Panc1 (cell line): ENCODE data around the gene TFDP1. TPM values are rescaled to one million over a fixed set of nuclear protein-coding genes. Genes with fewer than 3 reads are reported as not detected.

Experiments used
- ATAC-seq: fragments of 200-7000 bp; cut with Tn5 transposase; 2 replicates; pipeline ENCODE4 v1.9.1; 2020; ENCODE audit warnings: mild to moderate bottlenecking, moderate library complexity
- BruUV-seq: library from RNA; stranded (reverse); fragments of 400-500 nt; replicated peaks from 2 replicates; lab custom pipeline; 2021; lab: Mats Ljungman, UMichigan
- CTCF ChIA-PET: fragments of 300-600 bp; sonication (Branson Sonifier 250); formaldehyde crosslinking; loops from one replicate; lab custom pipeline; 2022; ENCODE audit warnings: antibody characterized with exemption; lab: Charles Lee
- POLR2A ChIA-PET: fragments of 300-600 bp; sonication (Branson Sonifier 250); formaldehyde crosslinking; loops from one replicate; lab custom pipeline; 2022; ENCODE audit warnings: antibody characterized with exemption; lab: Charles Lee
- DNase-seq: peaks from one replicate; pipeline ENCODE4 v3.0.0-alpha.2; 2010; ENCODE audit warnings: low read depth, low spot score
- H3K27ac ChIP-seq: 2 replicates; pipeline ENCODE4 v1.5.1; 2011; ENCODE audit warnings: mild to moderate bottlenecking, low read length, inconsistent platforms
- H3K27me3 ChIP-seq: fragments of 200-500 bp; sonication (Bioruptor generic); 2 replicates; pipeline ENCODE4 v1.6.0; 2014; ENCODE audit warnings: low read length, inconsistent platforms; ENCODE audit not compliant: control insufficient read depth, insufficient read depth
- H3K36me3 ChIP-seq: fragments of 200-500 bp; sonication (Bioruptor generic); 2 replicates; pipeline ENCODE4 v1.5.1; 2014; ENCODE audit warnings: inconsistent platforms, mild to moderate bottlenecking, low read length, moderate library complexity; ENCODE audit not compliant: control insufficient read depth, insufficient read depth
- H3K4me1 ChIP-seq: 2 replicates; pipeline ENCODE4 v1.5.1; 2011; ENCODE audit warnings: inconsistent platforms, mild to moderate bottlenecking, low read length, moderate library complexity; ENCODE audit not compliant: control insufficient read depth, insufficient read depth
- H3K4me3 ChIP-seq, 2 experiments: 2 replicates each; pipeline ENCODE4 v1.5.1; 2011 to 2012; ENCODE audit warnings: low read depth in 2 of 2, low read length in 2 of 2, mild to moderate bottlenecking in 2 of 2, inconsistent platforms in 1 of 2, moderate library complexity in 1 of 2
- H3K9me3 ChIP-seq: fragments of 200-500 bp; sonication (Bioruptor generic); 2 replicates; pipeline ENCODE4 v1.5.1; 2014; ENCODE audit warnings: low read depth, mild to moderate bottlenecking, inconsistent platforms, low read length, moderate library complexity; ENCODE audit not compliant: control insufficient read depth, insufficient read depth
- CTCF ChIP-seq: fragments of 450-650 bp; IDR thresholded peaks from 2 replicates; pipeline ENCODE4 v1.5.1; 2017; ENCODE audit warnings: mild to moderate bottlenecking
- POLR2AphosphoS5 ChIP-seq: IDR thresholded peaks from 2 replicates; pipeline ENCODE4 v1.6.1; 2012; ENCODE audit warnings: mild to moderate bottlenecking, low read depth, low read length, moderate library complexity
- REST ChIP-seq, 2 experiments: IDR thresholded peaks; 2 replicates each; pipeline ENCODE4 v1.6.1; 2011 to 2012; ENCODE audit warnings: low read depth in 2 of 2, control low read depth in 1 of 2, low read length in 1 of 2, mild to moderate bottlenecking in 1 of 2, moderate library complexity in 1 of 2; ENCODE audit not compliant: insufficient read depth in 1 of 2
- SIN3A ChIP-seq: IDR thresholded peaks from 2 replicates; pipeline ENCODE4 v1.6.1; 2012; ENCODE audit warnings: low read depth, mild to moderate bottlenecking, low read length, moderate library complexity, borderline replicate concordance; ENCODE audit not compliant: insufficient read depth
- TCF7L2 ChIP-seq: IDR thresholded peaks from 2 replicates; pipeline ENCODE4 v1.6.1; 2011; ENCODE audit warnings: mild to moderate bottlenecking, low read depth, low read length, inconsistent platforms
- in situ Hi-C: cut with HindIII; loops from 2 replicates; pipeline ENCODE4 v1.10.0; 2016; ENCODE audit warnings: low sequenced_read_pairs, low pct_unique_long_range_greater_than_20kb
- intact Hi-C: fragments of 100-400 bp; cut with micrococcal nuclease; formaldehyde crosslinking; loops from one replicate; pipeline ENCODE4 v1.10.0; 2022; ENCODE audit not compliant: unreplicated experiment
- total RNA-seq: library from RNA; stranded (reverse); gene quantifications from one replicate; pipeline ENCODE4 v1.2.1, GENCODE V29; 2021; ENCODE audit not compliant: unreplicated experiment

TFDP1 gene
- total RNA-seq, 1 experiment from 2014 or later: 91.6 TPM

- BruUV-seq: no TSS peak
- Histone ChIP-seq H3K9me3 (no peaks in the 10 kb centered on the region), H3K27ac (no peak overlapping the region), H3K27me3 (no peaks in the 10 kb centered on the region), H3K4me1 (no peaks in the 10 kb centered on the region), H3K36me3 (no peaks in the 10 kb centered on the region), H3K4me3 (no peak overlapping the region)
- in situ Hi-C loops: no loop called here
- ChIA-PET POLR2A (no interaction called here), CTCF (no interaction called here)
- ATAC-seq (no peak), DNase-seq (no peak)
- intact Hi-C loops: no loop called here
- TF ChIP-seq SIN3A (no peak), CTCF (no peak), POLR2AphosphoS5 (no peak), TCF7L2 (no peak), REST (IDR thresholded peaks at IDR 0.05; ENCODE audit: insufficient read depth in 1 of 2, low read depth in 2 of 2, low read length in 1 of 2) (no peak)
Observed at GRCh38 chr13:113672002-113672651, 87.6 kb downstream of the TFDP1 start.

Other genes starting within 250 kb of the TFDP1 start
- gene GRTP1, start 220.6 kb upstream of the TFDP1 start, total RNA-seq: 4.8 TPM
- gene ADPRHL1, start 131.3 kb upstream of the TFDP1 start, total RNA-seq: 4.8 TPM
- 22.8 TPM for gene DCUN1D2, start 94.0 kb upstream of the TFDP1 start, total RNA-seq
- gene ATP4B, start 73.4 kb downstream of the TFDP1 start, total RNA-seq: not detected
- gene GRK1, start 82.5 kb downstream of the TFDP1 start, total RNA-seq: 1.8 TPM
- 26.3 TPM for gene TMEM255B, start 174.5 kb downstream of the TFDP1 start, total RNA-seq